SK-N-SH (cell line): ENCODE results near the gene PSD2. TPM values are rescaled to one million over a fixed set of nuclear protein-coding genes. Genes with fewer than 3 reads are reported as not detected.

Experiments used
- CTCF ChIA-PET: fragments of 300-600, 350-600 bp; formaldehyde crosslinking; extraction: SDS; loops from one replicate; lab custom pipeline; 2021; lab: Yijun Ruan, JAX
- POLR2A ChIA-PET: fragments of 350-600 bp; sonication (Branson Sonifier 250); formaldehyde crosslinking; extraction: SDS; loops from one replicate; lab custom pipeline; 2020; ENCODE audit warnings: antibody characterized with exemption, inconsistent platforms; lab: Yijun Ruan, JAX
- DNase-seq: peaks from one replicate; pipeline ENCODE4 v3.0.0; 2012
- H2AFZ ChIP-seq: fragments of 200-600 bp; sonication (generic); 2 replicates; pipeline ENCODE4 v1.8.1; 2016; ENCODE audit warnings: antibody characterized with exemption, mild to moderate bottlenecking, low read depth
- H3F3A ChIP-seq: fragments of 200-600 bp; sonication (generic); replicated peaks from 2 replicates; pipeline ENCODE3; 2016; ENCODE audit warnings: antibody characterized with exemption, mild to moderate bottlenecking; ENCODE audit not compliant: insufficient read depth
- H3K27ac ChIP-seq, 2 experiments: fragments of 200-500 bp in 1 of 2; fragments of 200-600 bp in 1 of 2; sonication (Bioruptor generic) in 1 of 2; sonication (generic), shearing (Covaris generic) in 1 of 2; 2 replicates each; pipeline versions ENCODE4 v1.5.1 to v1.6.1; 2014 to 2016; ENCODE audit warnings: low read depth in 2 of 2, inconsistent platforms in 1 of 2, low read length in 1 of 2, mild to moderate bottlenecking in 1 of 2, mixed read lengths in 1 of 2
- H3K27me3 ChIP-seq: fragments of 200-600 bp; sonication (generic), shearing (Covaris generic); 2 replicates; pipeline ENCODE4 v1.6.1; 2016; ENCODE audit warnings: mixed run types; ENCODE audit not compliant: insufficient read depth
- H3K36me3 ChIP-seq, 2 experiments: fragments of 200-500 bp in 1 of 2; fragments of 200-600 bp in 1 of 2; sonication (Bioruptor generic) in 1 of 2; sonication (generic) in 1 of 2; replicated peaks in 1 of 2; 2 replicates each; pipeline versions ENCODE3 to v1.5.1; 2014 to 2016; ENCODE audit warnings: low read length in 1 of 2, mild to moderate bottlenecking in 1 of 2; ENCODE audit not compliant: insufficient read depth in 2 of 2, control insufficient read depth in 1 of 2
- H3K4me1 ChIP-seq, 2 experiments: fragments of 200-500 bp in 1 of 2; fragments of 200-600 bp in 1 of 2; sonication (Bioruptor generic) in 1 of 2; sonication (generic), shearing (Covaris generic) in 1 of 2; 2 replicates each; pipeline versions ENCODE4 v1.5.1 to v1.6.1; 2014 to 2016; ENCODE audit warnings: low read depth in 1 of 2, low read length in 1 of 2, mixed run types in 1 of 2; ENCODE audit not compliant: insufficient read depth in 2 of 2, control insufficient read depth in 1 of 2
- H3K4me2 ChIP-seq: fragments of 200-600 bp; sonication (generic), shearing (Covaris generic); 2 replicates; pipeline ENCODE4 v1.6.1; 2017; ENCODE audit warnings: mixed run types
- H3K4me3 ChIP-seq, 2 experiments: fragments of 200-500 bp in 1 of 2; fragments of 200-600 bp in 1 of 2; sonication (Bioruptor generic) in 1 of 2; sonication (generic), shearing (Covaris generic) in 1 of 2; 2 replicates each; pipeline versions ENCODE4 v1.5.1 to v1.8.1; 2014 to 2016; ENCODE audit warnings: low read depth in 2 of 2, inconsistent platforms in 1 of 2, low read length in 1 of 2, mild to moderate bottlenecking in 1 of 2, mixed read lengths in 1 of 2, moderate library complexity in 1 of 2
- H3K79me2 ChIP-seq: fragments of 200-600 bp; sonication (generic); 2 replicates; pipeline ENCODE4 v1.8.1; 2017; ENCODE audit warnings: mild to moderate bottlenecking; ENCODE audit not compliant: insufficient read depth
- H3K9ac ChIP-seq: fragments of 200-600 bp; sonication (generic); 2 replicates; pipeline ENCODE4 v1.6.1; 2017; ENCODE audit warnings: mixed run types
- H3K9me2 ChIP-seq: fragments of 200-600 bp; sonication (generic); 2 replicates; pipeline ENCODE4 v1.6.1; 2017; ENCODE audit warnings: mixed run types
- H3K9me3 ChIP-seq: fragments of 200-600 bp; sonication (generic); 2 replicates; pipeline ENCODE4 v1.6.1; 2017; ENCODE audit warnings: mixed run types, mild to moderate bottlenecking, moderate library complexity
- H4K20me1 ChIP-seq: fragments of 200-600 bp; sonication (generic); 2 replicates; pipeline ENCODE4 v1.6.1; 2017; ENCODE audit warnings: mild to moderate bottlenecking, mixed run types; ENCODE audit not compliant: insufficient read depth
- CHD2 ChIP-seq: fragments of 150-350 bp; IDR thresholded peaks from 2 replicates; pipeline ENCODE4 v1.6.1; 2018; ENCODE audit warnings: low read length; ENCODE audit not compliant: partially characterized antibody
- CTCF ChIP-seq: fragments of 200-600 bp; sonication (generic); IDR thresholded peaks from 2 replicates; pipeline ENCODE4 v1.6.1; 2017; ENCODE audit warnings: antibody characterized with exemption, mild to moderate bottlenecking, moderate library complexity
- EP300 ChIP-seq, 2 experiments: IDR thresholded peaks; 2 replicates each; pipeline versions ENCODE4 v1.4.0 to v1.6.1; 2012; ENCODE audit warnings: borderline replicate concordance in 1 of 2, low read depth in 1 of 2, low read length in 1 of 2
- FOSL2 ChIP-seq: IDR thresholded peaks from 2 replicates; pipeline ENCODE4 v1.4.0; 2012; ENCODE audit warnings: low read depth, mild to moderate bottlenecking, moderate library complexity, borderline replicate concordance
- FOXJ3 ChIP-seq: sonication (generic); formaldehyde crosslinking; IDR thresholded peaks from 2 replicates; pipeline ENCODE4 v1.5.1; 2020; ENCODE audit warnings: mild to moderate bottlenecking, missing genetic modification reagents
- GATA2 ChIP-seq: sonication (generic); formaldehyde crosslinking; IDR thresholded peaks from 2 replicates; pipeline ENCODE4 v1.5.0; 2020; ENCODE audit warnings: mild to moderate bottlenecking, missing genetic modification reagents
- JUND ChIP-seq: IDR thresholded peaks from 2 replicates; pipeline ENCODE4 v1.4.0; 2012
- MXI1 ChIP-seq: IDR thresholded peaks from 2 replicates; pipeline ENCODE4 v1.6.1; 2012; ENCODE audit warnings: mild to moderate bottlenecking, low read depth, low read length, improper control_type of control experiment
- NFIC ChIP-seq: IDR thresholded peaks from 2 replicates; pipeline ENCODE4 v1.4.0; 2012; ENCODE audit warnings: borderline replicate concordance
- NRF1 ChIP-seq: IDR thresholded peaks from 2 replicates; pipeline ENCODE4 v1.6.1; 2012; ENCODE audit warnings: low read depth, mild to moderate bottlenecking, low read length
- POLR2AphosphoS5 ChIP-seq: IDR thresholded peaks from 2 replicates; pipeline ENCODE4 v1.6.1; 2012; ENCODE audit warnings: low read depth, low read length
- RAD21 ChIP-seq: IDR thresholded peaks from 2 replicates; pipeline ENCODE4 v1.6.1; 2012; ENCODE audit warnings: mild to moderate bottlenecking, low read length
- RCOR1 ChIP-seq: fragments of 150-350 bp; IDR thresholded peaks from 2 replicates; pipeline ENCODE4 v1.6.1; 2017; ENCODE audit warnings: antibody characterized with exemption, low read length
- RFX5 ChIP-seq: IDR thresholded peaks from 2 replicates; pipeline ENCODE4 v1.6.1; 2012; ENCODE audit warnings: mild to moderate bottlenecking, improper control_type of control experiment, low read length
- RXRA ChIP-seq: IDR thresholded peaks from 2 replicates; pipeline ENCODE4 v1.4.0; 2012; ENCODE audit warnings: low read depth, mild to moderate bottlenecking, borderline replicate concordance
- SIN3A ChIP-seq: IDR thresholded peaks from 2 replicates; pipeline ENCODE4 v1.6.1; 2012; ENCODE audit warnings: low read depth, mild to moderate bottlenecking, low read length, moderate library complexity, borderline replicate concordance
- TEAD4 ChIP-seq: IDR thresholded peaks from 2 replicates; pipeline ENCODE4 v1.4.0; 2012; ENCODE audit warnings: mild to moderate bottlenecking, borderline replicate concordance; ENCODE audit not compliant: insufficient read depth
- ZBTB33 ChIP-seq: IDR thresholded peaks from 2 replicates; pipeline ENCODE4 v1.4.0; 2012; ENCODE audit warnings: low read depth, borderline replicate concordance
- WGBS: methylation state at CpG from one replicate; pipeline ENCODE4 v1.1.6; 2017; ENCODE audit warnings: low lambda C conversion rate; 5-methylcytosine and 5-hydroxymethylcytosine counted together
- polyA plus RNA-seq, 3 experiments: library from polyadenylated mRNA; depleted of rRNA; stranded (reverse); fragments of >200 nt; gene quantifications; 2 replicates each; pipeline ENCODE4 v1.2.3, GENCODE V29; 2012
- TF ChIP-seq, protein P1 (sequence below): IDR thresholded peaks from 2 replicates; pipeline ENCODE4 v1.4.0; 2012; ENCODE audit warnings: low read depth
- TF ChIP-seq, protein P2 (sequence below): IDR thresholded peaks from 2 replicates; pipeline ENCODE4; 2012
- TF ChIP-seq, protein P3 (sequence below): fragments of 150-350 bp; IDR thresholded peaks from 2 replicates; pipeline ENCODE4 v1.6.1; 2016; ENCODE audit warnings: mild to moderate bottlenecking, low read depth, low read length

Gene PSD2
- polyA plus RNA-seq, 1 of the 3 experiments (the other 2 are of a cell fraction), result 0.15 TPM

- Histone ChIP-seq H3K36me3 (no peaks in the 10 kb centered on the region), H3K9me3 (no peaks in the 10 kb centered on the region), H3K79me2 (no peaks in the 10 kb centered on the region), H3K4me2 (no peak overlapping the region), H3K9me2 (no peaks in the 10 kb centered on the region), H3K4me3 (no peak overlapping the region), H2AFZ (no peak overlapping the region), H4K20me1 (no peaks in the 10 kb centered on the region), H3K27me3 (no peaks in the 10 kb centered on the region), H3K9ac (no peak overlapping the region), H3F3A (no peaks in the 10 kb centered on the region), H3K4me1 (peaks cover 0 to 37% of the 10 kb centered on the region in 2 experiments; a peak in 2 of 4 replicates), H3K27ac (no peak overlapping the region)
- no peak for TF ChIP-seq JUND
- no peak for TF ChIP-seq RXRA
- TF ChIP-seq EP300 (IDR thresholded peaks at IDR 0.05; ENCODE audit: borderline replicate concordance in 1 of 2, low read depth in 1 of 2, low read length in 1 of 2), result no peak
- DNase-seq, result no peak
- POLR2A ChIA-PET, result no interaction called here
- WGBS, result 91% methylated on average over 2 of the region's 2 CpGs
- CTCF ChIA-PET, result interaction anchor here (0.7 to 8.2 kb wide), 3 partner anchors 9 to 79 kb away, joined by 3 to 79 read pairs (median 5); no protein-coding TSS in a partner anchor
These were observed 93.8 kb downstream of the PSD2 start for GRCh38 chr5:139889410-139889809.

DNA sequence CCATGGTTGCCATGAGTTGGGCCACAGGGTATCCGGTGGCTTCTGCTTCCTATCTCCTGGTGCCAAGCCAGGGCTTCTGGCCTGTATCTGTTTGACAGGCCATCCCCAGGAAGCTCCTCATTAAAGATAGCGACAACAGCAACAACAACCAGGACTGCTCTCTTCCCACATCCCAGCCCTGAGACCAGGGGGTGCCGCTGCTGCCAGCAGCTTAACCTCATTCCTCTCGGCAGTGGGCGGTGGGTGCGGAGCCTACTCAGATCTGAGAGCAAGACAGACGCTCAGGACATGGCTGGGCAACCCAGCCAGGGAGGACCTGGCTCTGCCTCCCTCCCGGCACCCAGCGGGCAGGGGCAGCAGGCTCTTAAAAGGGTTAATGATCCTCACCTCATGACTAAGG, 98.3 kb downstream of the PSD2 start:
- Histone ChIP-seq H3K4me1 (peaks cover 0 to 71% of the 10 kb centered on the region in 2 experiments; a peak in 2 of 4 replicates), H3K27me3 (no peaks in the 10 kb centered on the region), H3K9me2 (no peaks in the 10 kb centered on the region), H2AFZ (no peak overlapping the region), H3K79me2 (no peaks in the 10 kb centered on the region), H3K9ac (no peak overlapping the region), H4K20me1 (no peaks in the 10 kb centered on the region), H3K36me3 (no peaks in the 10 kb centered on the region), H3K27ac (peak overlapping the region in 1 of 2 experiments; percentile 97; a peak in 2 of 4 replicates), H3K4me3 (no peak overlapping the region; a peak in 1 of 4 replicates), H3F3A (no peaks in the 10 kb centered on the region), H3K9me3 (no peaks in the 10 kb centered on the region), H3K4me2 (no peak overlapping the region)
- WGBS, result 29% methylated on average over 6 of the region's 9 CpGs
- ChIA-PET CTCF (interaction anchor here (0.6 to 9.6 kb wide), 19 partner anchors 9 to 221 kb away, joined by 3 to 79 read pairs (median 4); no protein-coding TSS in a partner anchor), POLR2A (interaction anchor here (0.6 to 1.4 kb wide), 4 partner anchors 9 to 46 kb away, joined by 3 to 4 read pairs (median 4); no protein-coding TSS in a partner anchor)
- peak; percentile 87 for DNase-seq
- TF ChIP-seq FOSL2, result no peak
- TF ChIP-seq FOXJ3 (CRISPR knock-in tag), result peak; percentile 93
- TF ChIP-seq, protein P1, sequence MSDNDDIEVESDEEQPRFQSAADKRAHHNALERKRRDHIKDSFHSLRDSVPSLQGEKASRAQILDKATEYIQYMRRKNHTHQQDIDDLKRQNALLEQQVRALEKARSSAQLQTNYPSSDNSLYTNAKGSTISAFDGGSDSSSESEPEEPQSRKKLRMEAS, result no peak
- peak; percentile 55 for TF ChIP-seq CHD2
- peak; percentile 75 for TF ChIP-seq GATA2
- TF ChIP-seq CTCF, result no peak
- TF ChIP-seq NRF1, result no peak
- TF ChIP-seq RXRA, result no peak
- TF ChIP-seq, protein P2, sequence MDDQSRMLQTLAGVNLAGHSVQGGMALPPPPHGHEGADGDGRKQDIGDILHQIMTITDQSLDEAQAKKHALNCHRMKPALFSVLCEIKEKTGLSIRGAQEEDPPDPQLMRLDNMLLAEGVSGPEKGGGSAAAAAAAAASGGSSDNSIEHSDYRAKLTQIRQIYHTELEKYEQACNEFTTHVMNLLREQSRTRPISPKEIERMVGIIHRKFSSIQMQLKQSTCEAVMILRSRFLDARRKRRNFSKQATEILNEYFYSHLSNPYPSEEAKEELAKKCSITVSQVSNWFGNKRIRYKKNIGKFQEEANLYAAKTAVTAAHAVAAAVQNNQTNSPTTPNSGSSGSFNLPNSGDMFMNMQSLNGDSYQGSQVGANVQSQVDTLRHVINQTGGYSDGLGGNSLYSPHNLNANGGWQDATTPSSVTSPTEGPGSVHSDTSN, result peak; percentile 64; the same call in 1 of the 2 replicates
- TF ChIP-seq POLR2AphosphoS5, result 0 out of 2 replicates have a peak, but pooled peaks have one; percentile 26
- TF ChIP-seq, protein P3, sequence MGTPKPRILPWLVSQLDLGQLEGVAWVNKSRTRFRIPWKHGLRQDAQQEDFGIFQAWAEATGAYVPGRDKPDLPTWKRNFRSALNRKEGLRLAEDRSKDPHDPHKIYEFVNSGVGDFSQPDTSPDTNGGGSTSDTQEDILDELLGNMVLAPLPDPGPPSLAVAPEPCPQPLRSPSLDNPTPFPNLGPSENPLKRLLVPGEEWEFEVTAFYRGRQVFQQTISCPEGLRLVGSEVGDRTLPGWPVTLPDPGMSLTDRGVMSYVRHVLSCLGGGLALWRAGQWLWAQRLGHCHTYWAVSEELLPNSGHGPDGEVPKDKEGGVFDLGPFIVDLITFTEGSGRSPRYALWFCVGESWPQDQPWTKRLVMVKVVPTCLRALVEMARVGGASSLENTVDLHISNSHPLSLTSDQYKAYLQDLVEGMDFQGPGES, result no peak
- TF ChIP-seq RCOR1, result peak; percentile 77
- no peak for TF ChIP-seq JUND
- TF ChIP-seq SIN3A, result no peak
- TF ChIP-seq RFX5, result no peak
- no peak for TF ChIP-seq TEAD4
- TF ChIP-seq NFIC, result 0 out of 2 replicates have a peak, but pooled peaks have one; percentile 19
- no peak for TF ChIP-seq ZBTB33
- TF ChIP-seq EP300 (IDR thresholded peaks at IDR 0.05; ENCODE audit: borderline replicate concordance in 1 of 2, low read depth in 1 of 2, low read length in 1 of 2), result peak in 1 of 2 experiments; percentile 96; a peak in 2 of 4 replicates
- TF ChIP-seq RAD21, result peak; percentile 54
- TF ChIP-seq MXI1, result peak; percentile 84; the same call in 1 of the 2 replicates
